Activated CD4-positive, alpha-beta T cell treated with anti-CD3 and anti-CD28 coated beads, Interleukin-2, amount 10 ng/mL, durations not matched to agents 7 days and 5 days (primary cell): ENCODE data around the gene LRRFIP2. TPM values are rescaled to one million over a fixed set of nuclear protein-coding genes. Genes with fewer than 3 reads are reported as not detected.
"Not testable (repeated sequence)": the region's sequence is repeated elsewhere in the genome, so short reads cannot be mapped to it uniquely, and the experiment has no call there.

Experiments used
- CTCF ChIA-PET: fragments of 350-600 bp; sonication (Branson Sonifier 250); formaldehyde crosslinking; loops from one replicate; lab custom pipeline; 2021; ENCODE audit warnings: antibody characterized with exemption; lab: Charles Lee
- POLR2A ChIA-PET: fragments of 350-600 bp; sonication (Branson Sonifier 250); formaldehyde crosslinking; loops from one replicate; lab custom pipeline; 2021; ENCODE audit warnings: antibody characterized with exemption; lab: Charles Lee
- DNase-seq: peaks from one replicate; pipeline ENCODE4 v3.0.0-alpha.2; 2020
- H3K27ac Mint-ChIP-seq: one replicate; pipeline ENCODE4 v1.8.0; 2021; ENCODE audit warnings: mild to moderate bottlenecking, moderate library complexity, mixed read lengths
- H3K27me3 Mint-ChIP-seq: one replicate; pipeline ENCODE4 v1.8.0; 2021; ENCODE audit warnings: mixed read lengths
- H3K36me3 Mint-ChIP-seq: one replicate; pipeline ENCODE4 v1.8.0; 2021; ENCODE audit warnings: low read depth, mixed read lengths
- H3K4me1 Mint-ChIP-seq: one replicate; pipeline ENCODE4 v1.8.0; 2021; ENCODE audit warnings: mixed read lengths
- H3K4me3 Mint-ChIP-seq: one replicate; pipeline ENCODE4 v1.8.0; 2021; ENCODE audit warnings: mild to moderate bottlenecking, moderate library complexity, mixed read lengths
- H3K9me3 Mint-ChIP-seq: one replicate; pipeline ENCODE4 v1.8.0; 2021; ENCODE audit warnings: mixed read lengths
- total RNA-seq, 2 experiments: library from RNA; stranded (reverse); gene quantifications; one replicate each; pipeline ENCODE4 v1.2.3, GENCODE V29; 2021

Gene LRRFIP2
- total RNA-seq, 2 experiments from 2014 or later, result 27.1 to 30.1 TPM

DNA sequence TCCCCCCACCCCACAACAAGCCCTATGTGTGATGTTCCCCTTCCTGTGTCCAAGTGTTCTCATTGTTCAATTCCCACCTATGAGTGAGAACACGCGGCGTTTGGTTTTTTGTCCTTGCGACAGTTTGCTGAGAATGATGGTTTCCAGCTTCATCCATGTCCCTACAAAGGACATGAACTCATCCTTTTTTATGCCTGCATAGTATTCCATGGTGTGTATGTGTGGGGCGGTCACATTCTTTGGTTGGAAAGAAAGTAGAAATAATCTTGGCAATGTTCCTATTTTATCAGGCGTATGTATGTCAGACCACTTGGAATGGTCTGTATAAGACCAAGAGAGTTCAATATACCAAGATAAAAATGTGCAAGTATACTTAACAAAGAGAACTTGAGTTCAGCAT, 52.3 kb downstream of the LRRFIP2 start:
- H3K4me3 Mint-ChIP-seq, POLR2A ChIA-PET, DNase-seq, H3K9me3 Mint-ChIP-seq, CTCF ChIA-PET, H3K27ac Mint-ChIP-seq, H3K27me3 Mint-ChIP-seq, H3K4me1 Mint-ChIP-seq, H3K36me3 Mint-ChIP-seq: not testable (repeated sequence)

DNA sequence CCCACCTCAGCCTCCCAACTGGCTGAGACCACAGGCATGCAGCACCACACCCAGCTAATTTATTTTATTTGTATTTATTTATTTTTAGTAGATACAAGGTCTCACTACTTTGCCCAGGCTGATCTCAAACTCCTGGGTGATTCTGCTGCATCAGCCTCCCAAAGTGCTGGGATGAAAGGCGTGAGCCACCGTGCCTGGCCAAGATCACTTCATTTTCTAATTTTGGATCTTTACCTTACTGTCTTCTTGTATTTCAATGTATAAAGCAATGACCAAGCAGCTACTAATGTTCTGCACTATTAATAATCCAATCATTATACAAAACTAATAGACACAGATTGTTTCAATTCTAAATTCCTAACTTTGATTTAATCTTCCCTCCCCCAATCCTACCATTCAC, 56.2 kb downstream of the LRRFIP2 start:
- Mint-ChIP-seq H3K36me3 (peaks cover 4% of the 10 kb centered on the region), H3K9me3 (no peaks in the 10 kb centered on the region), H3K27me3 (no peaks in the 10 kb centered on the region), H3K4me3 (no peak overlapping the region), H3K27ac (no peak overlapping the region), H3K4me1 (no peaks in the 10 kb centered on the region)
- DNase-seq, result no peak
- ChIA-PET POLR2A (no interaction called here), CTCF (interaction anchor here (2.0 kb wide), 1 partner anchor 10 kb away, joined by 5 read pairs; no protein-coding TSS in a partner anchor)

DNA sequence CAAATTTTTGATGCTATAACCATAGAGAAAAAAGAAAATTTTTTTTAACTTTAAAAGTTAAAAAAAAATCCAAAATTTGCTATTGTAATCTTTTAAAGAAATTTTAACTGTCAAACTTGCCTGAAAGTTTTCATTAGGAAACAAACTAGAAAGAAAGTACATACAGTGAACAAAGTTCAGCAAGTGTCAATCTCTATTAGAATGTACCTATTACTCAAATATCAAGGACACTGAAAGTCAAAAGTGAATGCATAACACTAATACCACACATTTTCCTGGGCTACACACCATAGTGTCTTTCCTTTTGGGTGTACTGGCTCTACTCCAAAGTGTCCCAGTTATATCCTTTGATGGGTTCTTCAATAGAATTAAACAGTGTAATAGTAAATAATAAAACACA, 56.8 kb downstream of the LRRFIP2 start:
- Mint-ChIP-seq H3K4me1 (no peaks in the 10 kb centered on the region), H3K9me3 (no peaks in the 10 kb centered on the region), H3K36me3 (peaks cover 4% of the 10 kb centered on the region), H3K4me3 (no peak overlapping the region), H3K27ac (no peak overlapping the region), H3K27me3 (no peaks in the 10 kb centered on the region)
- DNase-seq, result no peak
- CTCF ChIA-PET, result interaction anchor here (0.7 kb wide), 1 partner anchor 125 kb away, joined by 4 read pairs; no protein-coding TSS in a partner anchor
- POLR2A ChIA-PET, result no interaction called here

DNA sequence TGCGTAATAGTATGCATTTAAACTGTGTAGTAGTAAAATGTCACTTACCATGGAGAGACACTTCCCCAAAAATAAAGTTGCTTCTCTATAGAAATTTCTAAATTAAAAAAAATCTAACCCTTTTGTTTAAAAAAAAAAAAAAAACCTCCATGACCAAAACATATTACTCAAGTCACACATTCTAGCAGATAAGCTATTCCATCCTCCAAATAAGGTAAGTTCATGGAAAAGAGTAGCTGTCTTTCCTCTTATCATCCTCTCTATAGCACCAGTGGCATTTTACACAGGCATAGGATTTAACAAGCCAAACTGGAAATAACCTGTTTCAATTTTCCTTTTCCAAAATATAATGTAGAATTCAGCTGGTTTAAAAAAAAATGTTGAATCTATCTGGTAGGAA, 57.4 kb downstream of the LRRFIP2 start:
- Mint-ChIP-seq H3K27ac (no peak overlapping the region), H3K4me3 (no peak overlapping the region), H3K4me1 (no peaks in the 10 kb centered on the region), H3K27me3 (no peaks in the 10 kb centered on the region), H3K36me3 (peaks cover under 1% of the 10 kb centered on the region), H3K9me3 (no peaks in the 10 kb centered on the region)
- POLR2A ChIA-PET, result no interaction called here
- CTCF ChIA-PET, result interaction anchor here (0.7 kb wide), 1 partner anchor 124 kb away, joined by 4 read pairs; no protein-coding TSS in a partner anchor
- no peak for DNase-seq

DNA sequence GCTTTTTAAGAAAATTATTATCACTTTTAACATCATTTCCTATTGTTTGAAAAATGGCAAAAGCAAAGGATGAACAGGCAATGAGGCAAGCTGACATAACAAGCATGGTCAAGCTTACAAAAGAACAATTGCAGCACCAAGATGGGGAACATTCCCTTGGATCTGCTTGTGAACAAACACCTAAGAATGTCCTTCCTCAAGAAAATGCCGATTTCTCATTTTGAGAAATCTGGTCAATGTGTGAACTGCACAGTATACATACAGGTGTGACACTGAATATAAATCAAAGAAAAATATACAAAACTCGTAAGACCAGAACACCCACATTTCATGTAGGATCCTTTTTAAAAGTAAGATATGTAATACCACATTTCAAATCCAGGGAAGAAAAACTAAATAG, 58.9 kb downstream of the LRRFIP2 start:
- DNase-seq, result no peak
- ChIA-PET CTCF (interaction anchor here (0.7 to 0.9 kb wide), 3 partner anchors 11 to 260 kb away, joined by 3 to 4 read pairs (median 3); no protein-coding TSS in a partner anchor), POLR2A (no interaction called here)
- no peaks in the 10 kb centered on the region for H3K36me3 Mint-ChIP-seq
- H3K4me1 Mint-ChIP-seq, result no peaks in the 10 kb centered on the region
- no peaks in the 10 kb centered on the region for H3K27me3 Mint-ChIP-seq
- no peak overlapping the region for H3K27ac Mint-ChIP-seq
- no peak overlapping the region for H3K4me3 Mint-ChIP-seq
- H3K9me3 Mint-ChIP-seq, result no peaks in the 10 kb centered on the region

DNA sequence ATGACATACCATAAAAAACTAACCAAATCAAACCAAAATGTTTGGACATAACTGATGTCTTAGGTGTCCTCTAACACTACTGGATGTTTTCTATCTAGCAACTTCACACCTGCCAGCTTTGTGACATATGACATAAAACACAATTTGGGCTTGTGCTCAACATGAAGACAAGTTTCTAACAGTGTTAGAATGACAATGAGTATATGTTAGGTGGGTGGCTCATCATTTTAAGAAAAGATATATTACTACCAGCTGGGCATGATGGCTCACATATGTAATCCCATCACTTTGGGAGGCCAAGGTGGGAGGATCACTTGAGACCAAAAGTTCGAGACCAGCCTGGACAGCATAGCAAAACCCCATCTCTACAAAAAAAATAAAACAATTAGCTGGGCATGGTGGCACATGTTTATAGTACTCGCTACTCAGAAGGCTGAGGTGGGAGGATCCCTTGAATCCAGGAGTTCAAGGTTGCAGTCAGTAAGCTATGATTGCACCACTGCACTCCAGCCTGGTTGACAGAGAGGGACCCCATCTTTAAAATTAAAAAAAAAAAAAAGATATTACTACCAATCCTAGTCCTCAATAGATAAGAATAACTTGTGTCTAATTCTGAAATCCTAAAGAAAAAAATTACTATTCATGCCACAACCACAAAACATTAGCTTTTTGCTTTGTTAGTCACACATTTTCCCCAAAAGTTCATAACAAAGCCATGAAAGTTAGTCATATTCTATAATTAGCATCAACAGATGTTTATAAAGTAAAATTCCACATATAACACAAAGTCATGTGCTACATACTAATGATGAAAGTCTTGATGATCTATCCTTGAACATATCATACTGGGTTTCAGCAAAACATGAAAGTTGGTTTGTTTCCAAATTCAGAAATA, 59.9 kb downstream of the LRRFIP2 start:
- CTCF ChIA-PET, result interaction anchor here (0.6 to 0.9 kb wide), 2 partner anchors 10 to 52 kb away, joined by 3 read pairs; no protein-coding TSS in a partner anchor
- H3K4me3 Mint-ChIP-seq, result no peak overlapping the region
- no peaks in the 10 kb centered on the region for H3K9me3 Mint-ChIP-seq
- POLR2A ChIA-PET, result no interaction called here
- H3K4me1 Mint-ChIP-seq, result no peaks in the 10 kb centered on the region
- DNase-seq, result no peak
- no peaks in the 10 kb centered on the region for H3K36me3 Mint-ChIP-seq
- H3K27ac Mint-ChIP-seq, result no peak overlapping the region
- H3K27me3 Mint-ChIP-seq, result no peaks in the 10 kb centered on the region

DNA sequence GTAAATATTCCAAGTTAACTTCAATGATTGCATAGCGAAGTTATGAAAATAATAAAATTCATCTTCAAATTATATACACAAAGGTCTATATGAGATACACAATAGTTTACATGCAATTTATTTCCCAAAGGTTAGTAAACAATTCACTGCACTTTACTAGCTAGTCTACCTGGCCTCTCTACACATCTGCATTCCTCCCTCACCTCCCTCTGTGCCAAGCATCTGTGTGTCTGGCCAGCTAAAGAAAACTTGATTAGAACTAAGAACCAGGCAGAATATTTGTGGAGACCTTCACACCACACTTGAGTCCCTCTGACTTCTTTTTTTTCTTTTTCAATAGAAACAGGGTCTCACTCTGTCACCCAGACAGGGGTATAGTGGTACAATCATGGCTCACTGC, 61.4 kb downstream of the LRRFIP2 start:
- CTCF ChIA-PET, result interaction anchor here (0.6 kb wide), 1 partner anchor 81 kb away, joined by 4 read pairs; no protein-coding TSS in a partner anchor

DNA sequence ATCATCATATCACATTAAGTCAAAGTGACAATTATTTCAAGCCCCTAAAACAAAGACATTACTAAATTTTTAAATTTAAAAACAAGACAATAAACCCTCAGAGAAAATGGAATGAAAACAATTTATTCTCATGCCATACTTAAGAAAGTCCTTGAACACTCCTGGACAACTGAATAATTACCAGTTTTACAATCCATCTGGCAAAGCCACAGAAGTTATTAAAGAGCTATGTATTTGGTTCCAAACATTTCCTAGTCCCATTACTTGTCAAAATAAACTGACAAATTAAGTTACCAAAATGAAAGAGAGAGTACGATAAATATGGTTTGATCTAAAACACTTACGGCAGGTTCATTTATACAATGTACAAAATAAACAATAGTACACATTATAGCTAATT, 63.2 kb downstream of the LRRFIP2 start:
- no peak for DNase-seq
- H3K27me3 Mint-ChIP-seq, result no peaks in the 10 kb centered on the region
- H3K36me3 Mint-ChIP-seq, result no peaks in the 10 kb centered on the region
- no peaks in the 10 kb centered on the region for H3K9me3 Mint-ChIP-seq
- ChIA-PET POLR2A (no interaction called here), CTCF (interaction anchor here (0.6 kb wide), 1 partner anchor 18 kb away, joined by 3 read pairs; no protein-coding TSS in a partner anchor)
- H3K4me1 Mint-ChIP-seq, result no peaks in the 10 kb centered on the region
- H3K27ac Mint-ChIP-seq, result no peak overlapping the region
- H3K4me3 Mint-ChIP-seq, result no peak overlapping the region

More for the DNA sequence above, 61.4 kb downstream of the LRRFIP2 start:
- POLR2A ChIA-PET, result no interaction called here
- Mint-ChIP-seq H3K9me3 (no peaks in the 10 kb centered on the region), H3K27ac (no peak overlapping the region), H3K36me3 (no peaks in the 10 kb centered on the region), H3K27me3 (no peaks in the 10 kb centered on the region), H3K4me1 (no peaks in the 10 kb centered on the region), H3K4me3 (no peak overlapping the region)
- DNase-seq, result no peak

DNA sequence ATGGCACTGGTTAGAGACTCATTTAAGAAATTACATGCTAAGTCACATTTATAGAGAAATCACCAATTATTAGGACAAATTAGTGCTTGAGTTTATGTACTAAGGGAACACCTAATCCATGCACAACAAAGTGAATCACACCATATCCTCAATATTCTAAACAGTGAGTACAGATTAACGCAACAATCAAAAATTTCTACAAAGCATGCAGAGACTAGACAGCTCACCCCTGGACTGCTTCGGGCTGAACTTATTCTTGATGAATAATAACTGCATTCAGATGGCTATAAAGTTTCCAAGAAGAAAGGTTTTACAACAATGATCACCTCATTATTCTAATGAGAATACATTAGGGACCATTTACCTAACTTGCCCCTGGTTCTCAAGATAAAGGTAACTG, 66.5 kb downstream of the LRRFIP2 start:
- no peak overlapping the region for H3K4me3 Mint-ChIP-seq
- H3K9me3 Mint-ChIP-seq, result no peaks in the 10 kb centered on the region
- no peak for DNase-seq
- H3K27ac Mint-ChIP-seq, result no peak overlapping the region
- H3K27me3 Mint-ChIP-seq, result no peaks in the 10 kb centered on the region
- H3K4me1 Mint-ChIP-seq, result no peaks in the 10 kb centered on the region
- H3K36me3 Mint-ChIP-seq, result no peaks in the 10 kb centered on the region
- POLR2A ChIA-PET, result no interaction called here
- CTCF ChIA-PET, result interaction anchor here (1.5 to 1.8 kb wide), 2 partner anchors 11 to 15 kb away, joined by 4 to 5 read pairs; no protein-coding TSS in a partner anchor

DNA sequence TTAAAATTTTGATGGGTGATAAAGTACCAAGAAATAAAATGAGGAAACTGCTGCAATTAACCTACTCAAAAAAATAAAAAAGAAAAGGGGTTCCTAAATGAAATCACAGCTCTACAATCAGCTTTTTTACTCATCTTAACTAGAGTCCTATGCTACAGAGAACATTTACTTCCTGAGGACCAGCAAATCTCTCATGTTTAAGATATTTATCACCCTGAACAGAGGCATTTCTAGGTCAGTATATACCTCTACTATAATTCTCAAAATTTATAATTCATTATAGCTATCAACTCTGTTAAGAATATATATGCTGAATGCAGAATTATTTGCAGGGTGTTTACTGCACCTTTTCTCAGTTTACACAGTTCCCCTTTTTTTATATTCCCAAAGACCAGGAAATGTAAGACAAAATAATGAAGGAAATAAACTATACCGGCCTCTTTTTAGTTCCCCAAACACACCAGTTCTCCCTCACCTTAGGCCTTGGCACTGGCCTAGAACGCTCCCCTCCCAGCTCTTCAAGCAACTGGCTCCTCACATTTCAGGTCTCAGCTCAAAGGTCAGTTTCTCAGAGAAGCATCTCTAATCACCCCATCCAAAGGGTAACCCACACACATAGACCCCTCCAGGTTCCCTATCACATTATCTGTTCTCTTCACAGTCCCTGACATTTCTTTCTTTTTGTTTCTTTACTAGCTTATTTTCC, 71.1 kb downstream of the LRRFIP2 start:
- POLR2A ChIA-PET, result no interaction called here

DNA sequence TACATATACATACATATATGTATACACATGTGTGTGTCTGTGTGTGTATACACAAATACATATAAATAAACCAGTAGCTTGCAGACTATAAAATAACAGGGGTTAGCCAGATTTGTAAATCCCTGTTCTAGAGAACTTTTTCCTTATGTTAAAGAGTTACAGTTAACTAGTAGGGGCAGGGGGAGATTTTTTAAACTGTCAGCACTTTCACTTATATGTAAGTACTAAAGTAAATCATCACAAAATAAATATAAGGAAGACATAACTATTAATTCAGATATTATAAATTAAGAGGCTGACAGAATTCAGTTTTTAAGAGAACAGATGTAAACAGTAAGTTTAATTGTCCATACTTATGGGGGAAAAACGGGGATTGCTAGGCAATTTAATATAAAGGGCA, 74.0 kb downstream of the LRRFIP2 start:
- no peak overlapping the region for H3K27ac Mint-ChIP-seq

More for the DNA sequence above, 71.1 kb downstream of the LRRFIP2 start:
- CTCF ChIA-PET, result no interaction called here
- no peaks in the 10 kb centered on the region for H3K9me3 Mint-ChIP-seq
- no peaks in the 10 kb centered on the region for H3K36me3 Mint-ChIP-seq
- DNase-seq, result no peak
- no peaks in the 10 kb centered on the region for H3K27me3 Mint-ChIP-seq
- no peak overlapping the region for H3K27ac Mint-ChIP-seq
- H3K4me1 Mint-ChIP-seq, result no peaks in the 10 kb centered on the region
- H3K4me3 Mint-ChIP-seq, result no peak overlapping the region

DNA sequence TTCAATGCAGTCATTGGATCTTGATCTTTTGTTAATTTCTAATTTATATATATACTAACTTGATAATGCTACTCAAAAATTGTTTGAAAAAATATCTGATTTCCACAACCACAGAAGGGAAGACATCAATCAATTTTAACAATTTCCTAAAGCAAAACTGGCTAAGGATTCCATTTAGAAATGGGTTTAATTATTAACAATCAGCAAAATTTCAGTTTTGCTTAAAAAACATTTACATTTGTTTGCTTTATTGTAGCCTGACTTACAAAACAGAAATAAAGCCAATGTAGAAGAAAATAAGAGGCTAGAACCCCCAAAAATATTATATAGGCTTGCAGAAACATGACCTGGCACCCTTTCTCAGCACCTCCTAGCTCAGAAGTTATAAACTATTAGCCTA, 74.9 kb downstream of the LRRFIP2 start:
- CTCF ChIA-PET, result no interaction called here
- no peaks in the 10 kb centered on the region for H3K36me3 Mint-ChIP-seq
- no peaks in the 10 kb centered on the region for H3K9me3 Mint-ChIP-seq
- POLR2A ChIA-PET, result no interaction called here
- H3K4me3 Mint-ChIP-seq, result no peak overlapping the region
- no peak overlapping the region for H3K27ac Mint-ChIP-seq
- no peak for DNase-seq
- H3K4me1 Mint-ChIP-seq, result no peaks in the 10 kb centered on the region
- no peaks in the 10 kb centered on the region for H3K27me3 Mint-ChIP-seq

More for the DNA sequence above, 74.0 kb downstream of the LRRFIP2 start:
- Mint-ChIP-seq H3K4me1 (no peaks in the 10 kb centered on the region), H3K9me3 (no peaks in the 10 kb centered on the region), H3K4me3 (no peak overlapping the region), H3K27me3 (no peaks in the 10 kb centered on the region), H3K36me3 (no peaks in the 10 kb centered on the region)
- ChIA-PET CTCF (no interaction called here), POLR2A (no interaction called here)
- no peak for DNase-seq

DNA sequence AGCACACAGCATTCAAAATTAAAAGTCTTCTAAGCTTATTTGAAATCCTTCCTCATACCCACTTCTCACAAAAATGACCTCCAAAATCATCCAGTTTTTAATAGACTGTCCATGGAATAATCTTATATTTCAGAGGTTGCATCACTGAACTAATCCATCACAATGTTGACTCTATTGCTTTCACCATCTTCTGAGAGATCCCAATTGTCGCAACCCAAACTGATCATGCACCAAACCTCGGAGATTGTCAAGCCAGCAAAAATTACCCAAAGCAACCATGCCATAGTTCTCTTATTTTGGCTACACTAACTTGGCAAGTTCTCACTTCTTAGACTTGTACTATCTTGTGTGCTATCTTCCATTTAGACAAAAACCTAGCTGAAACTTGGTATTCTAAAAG, 75.5 kb downstream of the LRRFIP2 start:
- Mint-ChIP-seq H3K4me1 (no peaks in the 10 kb centered on the region), H3K27me3 (no peaks in the 10 kb centered on the region)

More for the DNA sequence above, 75.5 kb downstream of the LRRFIP2 start:
- Mint-ChIP-seq H3K9me3 (no peaks in the 10 kb centered on the region), H3K27ac (no peak overlapping the region), H3K4me3 (no peak overlapping the region), H3K36me3 (peaks cover under 1% of the 10 kb centered on the region)
- CTCF ChIA-PET, result no interaction called here
- POLR2A ChIA-PET, result no interaction called here
- DNase-seq, result no peak
